Activated naive CD4-positive, alpha-beta T cell (primary cell): ENCODE data around the gene MAMLD1.

ENCODE experiments used
- DNase-seq, 4 experiments: peaks; one replicate each; lab custom pipeline; 2025; lab: John Stamatoyannopoulos, UW

MAMLD1 gene

GRCh38 chrX:150531467-150531866 lies 168.3 kb downstream of the MAMLD1 start:
- no peak for DNase-seq

DNA sequence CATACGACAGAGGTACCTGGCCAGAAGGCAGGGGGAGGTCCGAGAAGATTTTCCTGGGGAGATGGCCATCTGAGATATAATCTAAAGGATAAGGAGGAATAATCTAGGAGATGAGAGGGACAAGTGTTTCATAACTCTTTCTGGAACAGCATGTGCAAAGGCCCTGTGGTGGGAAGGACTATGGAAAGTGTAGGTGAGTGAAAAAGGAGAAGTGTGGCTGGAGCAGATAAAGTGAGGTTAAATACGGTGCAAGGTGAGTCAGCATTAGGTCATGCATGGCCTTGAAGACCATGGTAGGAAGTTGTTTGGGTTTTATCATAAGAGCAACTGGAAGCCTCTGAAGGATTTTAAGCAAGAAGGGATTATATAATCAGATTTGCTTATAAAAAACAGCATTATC lies 170.7 kb downstream of the MAMLD1 start:
- no peak for DNase-seq

DNA sequence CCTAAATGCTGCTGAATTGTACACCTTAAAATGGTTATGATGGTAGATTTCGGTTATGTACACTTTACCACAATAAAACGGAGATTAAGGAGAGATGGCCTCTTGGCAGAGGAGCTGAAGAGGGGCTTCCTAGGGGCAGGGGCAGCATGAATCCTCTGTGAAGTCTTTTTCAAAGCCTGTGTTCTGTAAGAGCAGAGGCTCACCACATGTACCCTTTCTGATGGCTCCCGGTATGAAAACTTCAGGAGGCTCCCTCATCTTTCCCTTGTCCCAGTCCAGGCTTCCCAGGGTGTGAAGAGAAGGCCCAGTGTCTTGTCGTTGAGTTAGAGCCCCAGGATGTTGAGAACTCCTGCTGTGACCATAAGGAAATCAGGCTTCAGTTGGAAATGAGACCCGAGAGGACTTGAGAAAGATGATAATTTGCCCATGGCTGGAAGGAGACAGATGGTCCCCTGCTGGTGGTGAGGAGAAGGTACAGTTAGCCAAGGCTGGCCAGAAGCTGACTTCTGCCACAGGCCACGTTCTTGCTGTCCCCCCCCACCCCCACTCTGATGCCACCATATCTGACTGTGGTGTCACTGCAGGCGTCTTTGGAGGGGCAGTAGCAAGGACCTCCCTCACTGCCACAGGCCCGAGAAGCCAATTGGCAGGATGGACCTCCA lies 173.5 kb downstream of the MAMLD1 start:
- no peak for DNase-seq

DNA sequence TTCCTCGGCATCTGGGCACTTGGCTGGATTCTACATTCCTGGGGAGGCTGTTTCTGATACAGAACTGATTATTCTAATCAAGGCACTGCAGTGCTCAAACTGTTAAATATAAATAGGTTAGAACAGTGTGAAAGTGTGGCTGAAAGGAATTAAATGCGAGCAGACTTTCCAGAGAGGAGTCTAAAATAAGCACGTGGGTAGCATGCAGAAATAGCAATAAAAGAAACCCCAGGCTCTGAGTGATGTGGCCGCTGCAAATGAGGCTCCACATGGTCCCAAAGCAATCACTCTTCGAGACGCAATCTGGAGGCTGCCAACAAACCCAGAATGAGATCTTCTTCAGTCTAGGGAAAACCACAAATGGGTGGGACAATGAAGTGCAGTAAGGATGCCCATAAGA lies 174.7 kb downstream of the MAMLD1 start:
- DNase-seq, result no peak

DNA sequence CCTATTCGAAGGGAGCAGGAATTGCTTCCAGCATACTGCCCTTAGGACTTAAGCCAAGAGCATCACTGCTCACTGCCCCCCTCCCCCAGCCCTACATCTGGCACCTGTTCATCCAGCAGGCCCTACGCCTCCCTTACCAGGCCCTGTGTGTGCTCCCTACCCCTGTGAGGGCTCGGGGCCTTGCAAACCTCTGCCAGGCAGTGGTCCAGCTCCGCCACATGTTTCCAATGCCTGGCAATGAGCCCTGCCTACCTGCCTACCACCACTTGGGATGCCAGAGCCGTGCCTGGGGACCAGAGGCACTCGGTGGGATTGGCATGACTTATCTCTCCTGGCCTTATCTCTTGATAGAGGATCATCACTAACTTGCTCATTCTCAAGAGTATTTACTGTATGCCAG lies 177.8 kb downstream of the MAMLD1 start:
- no peak for DNase-seq

- no peak for DNase-seq
These were observed 179.7 kb downstream of the MAMLD1 start for GRCh38 chrX:150542846-150543229.

GRCh38 chrX:150543230-150544155 lies 180.4 kb downstream of the MAMLD1 start:
- DNase-seq, result no peak

GRCh38 chrX:150544222-150544787 lies 181.2 kb downstream of the MAMLD1 start:
- DNase-seq, result no peak

DNA sequence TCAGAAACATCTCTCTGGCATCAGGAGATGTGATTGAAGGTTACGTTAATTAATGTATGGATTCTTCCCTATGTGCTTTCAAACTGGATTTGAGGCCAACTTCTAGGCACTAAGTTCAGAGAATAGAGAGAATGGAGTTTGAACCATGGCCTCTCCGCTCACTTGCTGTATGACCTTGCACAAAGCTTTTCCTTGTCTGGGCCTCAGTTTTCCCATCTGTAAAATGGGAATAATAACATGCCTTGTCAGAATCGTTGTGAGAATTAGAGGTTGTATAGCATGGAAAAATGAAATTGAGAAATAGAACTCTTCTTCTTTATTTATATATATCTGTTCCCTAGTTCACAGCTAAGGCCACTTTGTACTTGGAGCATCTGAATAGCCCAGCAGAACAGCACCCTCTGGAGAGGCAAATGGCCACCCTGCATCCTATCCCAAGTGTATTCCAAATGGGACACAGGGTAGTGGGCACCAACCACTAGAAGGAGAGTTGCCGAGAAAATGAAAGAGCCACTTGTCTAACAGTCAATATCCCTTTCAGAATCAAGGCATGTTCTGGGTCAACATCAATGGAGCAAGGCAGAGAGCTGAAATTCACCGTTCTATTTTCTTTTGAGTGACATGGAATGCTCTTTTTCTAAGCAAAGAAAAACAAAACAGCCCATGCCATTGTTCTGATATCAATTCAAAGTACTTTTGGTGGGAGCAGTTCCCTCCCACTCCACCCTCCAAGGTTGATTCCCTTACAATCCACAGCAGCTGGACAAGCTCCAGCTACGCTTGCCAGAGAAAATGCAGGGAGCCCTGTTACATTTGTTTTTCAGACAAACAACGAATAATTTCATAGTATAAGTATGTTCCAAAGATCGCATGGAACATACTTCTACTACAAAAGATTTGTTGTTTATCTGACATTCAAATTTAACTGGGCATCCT lies 182.0 kb downstream of the MAMLD1 start:
- no peak for DNase-seq

- peak in 2 of 4 experiments; percentile 2 to 18 for DNase-seq
These were observed 183.6 kb downstream of the MAMLD1 start for GRCh38 chrX:150546711-150547153.

DNA sequence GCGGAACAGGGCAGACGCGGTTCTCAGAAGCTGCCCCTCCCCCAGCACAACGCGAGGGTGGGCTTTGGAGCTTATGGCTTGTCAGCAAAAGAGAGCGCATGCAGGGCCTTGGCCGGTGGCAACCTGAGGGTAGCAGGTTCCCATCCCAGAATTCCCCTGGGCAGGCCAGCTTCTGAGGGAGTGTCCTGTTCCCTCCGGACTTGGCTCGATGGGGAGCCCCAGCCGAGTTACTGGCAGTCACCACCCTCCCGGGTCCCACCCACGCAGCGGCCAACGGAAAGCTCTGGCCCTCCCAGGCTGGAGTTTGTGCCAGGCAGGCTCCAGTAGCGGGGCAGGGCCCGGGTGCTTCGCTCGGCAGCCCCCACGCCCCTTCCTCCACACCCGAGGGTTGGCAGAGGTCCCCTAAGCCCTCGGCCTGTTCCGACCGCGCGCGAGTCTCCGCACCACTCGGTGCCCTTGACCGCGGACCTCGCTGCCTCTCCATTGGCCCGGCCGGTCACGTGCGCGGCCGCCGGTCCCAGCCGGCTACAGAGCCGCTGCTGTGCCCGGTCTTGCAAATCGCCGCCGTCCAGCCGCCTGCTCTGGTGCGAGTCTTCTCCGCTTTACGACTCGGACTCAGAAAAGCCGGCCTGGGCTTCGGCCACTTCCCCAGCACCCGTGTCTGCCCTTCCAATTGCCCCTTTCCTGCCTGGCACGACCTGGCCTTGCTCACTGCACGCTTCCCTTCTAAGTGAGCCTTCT lies 184.4 kb downstream of the MAMLD1 start:
- no peak for DNase-seq

- no peak for DNase-seq
These were observed 185.1 kb downstream of the MAMLD1 start for GRCh38 chrX:150548251-150548650.

DNA sequence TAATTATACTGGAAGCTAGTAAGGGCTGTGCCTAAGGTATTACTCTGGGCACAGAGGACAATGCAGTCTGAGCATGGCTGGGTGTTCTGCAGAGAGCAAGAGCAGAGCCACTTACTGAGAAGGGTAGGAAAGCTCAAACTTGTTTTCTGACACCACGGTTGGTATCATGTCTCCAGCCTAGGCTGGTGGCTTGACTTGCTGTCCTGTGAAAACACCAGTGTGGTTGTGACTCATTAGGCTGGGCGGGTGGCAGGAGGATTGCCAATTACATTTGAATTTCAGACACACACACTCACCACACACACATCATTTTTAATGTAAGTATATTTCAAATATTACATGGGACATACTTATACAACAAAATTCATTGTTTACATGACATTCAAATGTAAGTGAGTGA lies 185.6 kb downstream of the MAMLD1 start:
- DNase-seq, result no peak

DNA sequence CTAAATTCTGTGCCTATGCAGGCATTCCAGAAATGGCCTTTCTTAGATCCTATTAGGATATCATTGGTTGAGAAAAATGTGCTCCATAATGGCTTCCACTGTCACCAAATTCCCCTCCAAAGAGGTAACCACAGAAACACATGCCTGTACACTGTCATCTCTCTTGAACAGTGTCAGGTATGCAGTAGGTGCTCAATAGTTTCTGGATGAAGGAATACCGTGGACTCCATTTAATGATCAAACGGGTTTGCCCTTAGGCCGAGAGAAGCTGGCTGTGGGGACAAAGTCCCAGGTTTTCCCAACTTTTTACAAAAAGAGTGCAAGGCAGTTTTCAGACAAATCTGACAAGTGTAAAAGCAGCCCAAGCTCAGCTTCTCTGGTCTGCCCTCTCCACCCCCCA lies 188.8 kb downstream of the MAMLD1 start:
- no peak for DNase-seq

DNA sequence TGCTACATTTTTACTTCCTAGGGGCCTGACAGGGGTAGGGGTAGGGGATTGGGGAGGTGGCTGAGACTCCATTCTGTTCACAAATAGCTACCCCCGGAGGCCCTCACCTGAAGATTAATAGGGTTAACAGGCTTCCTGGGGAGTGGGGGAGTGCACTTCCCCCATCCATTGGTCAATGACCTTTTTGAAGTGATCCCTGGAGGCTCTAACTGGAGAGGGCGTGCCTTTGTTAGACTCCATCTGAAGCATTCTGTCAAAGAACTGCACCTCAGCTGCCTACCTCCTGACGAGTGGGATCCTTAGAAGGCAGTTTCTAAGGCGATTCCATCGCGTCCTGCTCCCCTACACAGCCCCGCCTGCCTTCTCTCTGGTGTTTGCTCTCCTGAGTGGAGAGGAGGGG lies 195.3 kb downstream of the MAMLD1 start:
- no peak for DNase-seq
